ENCODE data around the gene ARL4D.

ARL4D gene

DNA sequence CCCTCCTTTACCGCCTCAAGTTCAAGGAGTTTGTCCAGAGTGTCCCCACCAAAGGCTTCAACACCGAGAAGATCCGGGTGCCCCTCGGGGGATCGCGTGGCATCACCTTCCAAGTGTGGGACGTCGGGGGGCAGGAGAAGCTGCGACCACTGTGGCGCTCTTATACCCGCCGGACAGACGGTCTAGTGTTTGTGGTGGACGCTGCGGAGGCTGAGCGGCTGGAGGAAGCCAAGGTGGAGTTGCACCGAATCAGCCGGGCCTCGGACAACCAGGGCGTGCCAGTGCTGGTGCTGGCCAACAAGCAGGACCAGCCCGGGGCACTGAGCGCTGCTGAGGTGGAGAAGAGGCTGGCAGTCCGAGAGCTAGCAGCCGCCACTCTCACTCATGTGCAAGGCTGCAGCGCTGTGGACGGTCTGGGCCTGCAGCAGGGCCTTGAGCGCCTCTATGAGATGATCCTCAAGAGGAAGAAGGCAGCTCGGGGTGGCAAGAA, 1.1 kb downstream of the ARL4D start:
- TF ChIP-seq, protein P1, sequence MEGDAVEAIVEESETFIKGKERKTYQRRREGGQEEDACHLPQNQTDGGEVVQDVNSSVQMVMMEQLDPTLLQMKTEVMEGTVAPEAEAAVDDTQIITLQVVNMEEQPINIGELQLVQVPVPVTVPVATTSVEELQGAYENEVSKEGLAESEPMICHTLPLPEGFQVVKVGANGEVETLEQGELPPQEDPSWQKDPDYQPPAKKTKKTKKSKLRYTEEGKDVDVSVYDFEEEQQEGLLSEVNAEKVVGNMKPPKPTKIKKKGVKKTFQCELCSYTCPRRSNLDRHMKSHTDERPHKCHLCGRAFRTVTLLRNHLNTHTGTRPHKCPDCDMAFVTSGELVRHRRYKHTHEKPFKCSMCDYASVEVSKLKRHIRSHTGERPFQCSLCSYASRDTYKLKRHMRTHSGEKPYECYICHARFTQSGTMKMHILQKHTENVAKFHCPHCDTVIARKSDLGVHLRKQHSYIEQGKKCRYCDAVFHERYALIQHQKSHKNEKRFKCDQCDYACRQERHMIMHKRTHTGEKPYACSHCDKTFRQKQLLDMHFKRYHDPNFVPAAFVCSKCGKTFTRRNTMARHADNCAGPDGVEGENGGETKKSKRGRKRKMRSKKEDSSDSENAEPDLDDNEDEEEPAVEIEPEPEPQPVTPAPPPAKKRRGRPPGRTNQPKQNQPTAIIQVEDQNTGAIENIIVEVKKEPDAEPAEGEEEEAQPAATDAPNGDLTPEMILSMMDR (conservative IDR thresholded peaks at IDR 0.05), result no peak
- no peak for TF ChIP-seq ZFX (IDR thresholded peaks at IDR 0.05)
- no peak overlapping the region for H3K27ac ChIP-seq

DNA sequence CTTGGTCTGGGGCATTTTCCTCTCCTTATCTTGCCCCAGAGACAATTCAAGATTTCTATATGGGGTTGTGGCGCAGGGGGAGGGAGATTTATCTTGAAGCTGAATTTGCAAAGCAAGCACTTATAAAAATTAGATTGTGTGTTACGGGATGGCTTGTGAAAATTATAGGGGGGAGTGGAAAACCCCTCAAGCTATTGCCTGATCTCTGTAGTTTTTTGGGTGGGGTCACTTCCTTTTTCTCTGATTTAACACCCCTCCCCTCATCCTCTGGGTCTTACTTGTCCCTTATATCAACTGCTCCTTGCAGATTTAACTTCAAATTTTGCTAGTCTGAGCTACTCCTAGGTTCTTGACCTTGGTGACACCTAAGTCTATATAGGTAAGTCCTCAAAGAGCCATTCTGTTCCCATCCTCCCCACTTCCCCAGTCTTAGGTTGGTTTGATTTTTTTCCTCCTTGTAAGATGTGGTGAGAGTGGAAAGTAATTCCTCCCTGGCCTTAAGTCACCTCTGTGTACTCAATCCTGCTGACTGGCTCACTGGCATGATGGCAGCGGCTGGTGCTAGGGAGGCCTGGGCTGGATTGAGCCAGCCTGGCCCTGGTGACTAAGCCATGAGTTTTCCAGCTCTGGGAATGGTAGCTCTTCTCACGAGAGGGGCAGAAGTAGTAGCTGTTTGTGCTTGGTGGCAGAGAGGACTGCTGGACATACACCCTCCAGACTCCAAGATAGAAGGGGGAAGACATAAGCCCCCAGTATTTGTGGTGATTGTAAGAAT, 2.3 kb downstream of the ARL4D start:
- H3K27ac ChIP-seq, result no peak overlapping the region
- no peak for TF ChIP-seq ZFX (IDR thresholded peaks at IDR 0.05)
- TF ChIP-seq, protein P1 (conservative IDR thresholded peaks at IDR 0.05), result no peak

DNA sequence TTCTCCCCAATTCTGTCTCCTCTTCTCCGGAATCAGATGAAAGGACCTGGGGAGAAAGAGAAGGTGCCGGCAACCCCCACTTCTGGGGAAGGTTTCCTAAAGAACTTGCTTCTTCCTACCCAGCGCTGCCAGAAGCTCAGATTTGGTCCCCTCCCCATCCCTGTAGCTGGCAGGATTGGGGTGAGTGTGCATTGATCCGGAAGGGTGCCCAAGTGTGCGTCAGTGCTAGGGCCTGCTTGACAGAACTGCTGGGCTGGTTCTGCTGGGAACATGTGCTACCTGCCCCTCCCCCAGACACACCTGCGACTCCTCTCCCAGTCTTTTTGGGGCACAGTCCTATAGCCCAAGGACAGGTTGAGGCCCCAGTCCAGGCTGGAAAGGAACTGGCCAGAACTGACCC, 3.3 kb downstream of the ARL4D start:
- H3K27ac ChIP-seq, result no peak overlapping the region
- TF ChIP-seq ZFX (IDR thresholded peaks at IDR 0.05), result no peak
- TF ChIP-seq, protein P1 (conservative IDR thresholded peaks at IDR 0.05), result no peak

DNA sequence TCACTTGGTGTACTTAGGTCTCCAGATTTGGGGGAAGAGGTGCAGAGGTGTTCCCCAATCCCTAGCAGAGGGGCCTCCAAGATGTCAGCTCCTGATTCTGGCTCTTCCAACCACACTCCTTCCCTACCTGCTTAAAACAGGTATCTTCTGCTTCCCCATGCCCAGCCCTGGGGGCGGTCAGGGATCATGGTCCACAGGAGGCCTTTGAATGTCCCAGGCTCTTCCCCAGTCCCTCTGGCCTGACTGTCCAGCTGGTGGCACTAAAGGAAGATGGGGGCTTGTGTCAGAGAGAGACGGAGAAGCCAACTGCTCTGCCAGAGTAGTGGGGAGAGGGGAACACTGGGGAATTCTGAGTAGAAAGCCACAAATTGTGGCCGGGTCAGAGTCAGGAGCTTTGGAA, 3.8 kb downstream of the ARL4D start:
- H3K27ac ChIP-seq, result no peak overlapping the region
- TF ChIP-seq ZFX (IDR thresholded peaks at IDR 0.05), result no peak
- TF ChIP-seq, protein P1 (conservative IDR thresholded peaks at IDR 0.05), result no peak

DNA sequence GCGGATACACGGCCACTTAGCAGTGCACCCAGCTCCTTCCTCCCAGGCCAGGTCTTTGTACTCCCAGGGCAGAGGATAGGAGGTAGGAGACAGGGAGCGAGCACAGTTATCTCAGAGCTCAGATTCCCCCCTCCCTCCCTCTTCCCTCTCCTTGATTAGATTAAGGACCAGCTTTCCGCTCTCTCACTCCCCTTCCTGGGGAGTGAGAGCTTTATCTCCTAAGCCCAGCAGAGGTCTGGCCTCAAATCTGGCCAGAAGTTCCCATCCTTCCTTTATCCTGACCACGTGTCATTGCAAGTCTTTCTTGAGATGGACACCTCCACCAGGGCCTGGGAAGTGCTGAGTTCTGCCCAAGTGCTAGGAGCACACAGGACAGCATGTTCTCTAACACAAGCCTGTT, 5.1 kb downstream of the ARL4D start:
- H3K27ac ChIP-seq, result no peak overlapping the region
- TF ChIP-seq ZFX (IDR thresholded peaks at IDR 0.05), result no peak
- TF ChIP-seq, protein P1 (conservative IDR thresholded peaks at IDR 0.05), result no peak

DNA sequence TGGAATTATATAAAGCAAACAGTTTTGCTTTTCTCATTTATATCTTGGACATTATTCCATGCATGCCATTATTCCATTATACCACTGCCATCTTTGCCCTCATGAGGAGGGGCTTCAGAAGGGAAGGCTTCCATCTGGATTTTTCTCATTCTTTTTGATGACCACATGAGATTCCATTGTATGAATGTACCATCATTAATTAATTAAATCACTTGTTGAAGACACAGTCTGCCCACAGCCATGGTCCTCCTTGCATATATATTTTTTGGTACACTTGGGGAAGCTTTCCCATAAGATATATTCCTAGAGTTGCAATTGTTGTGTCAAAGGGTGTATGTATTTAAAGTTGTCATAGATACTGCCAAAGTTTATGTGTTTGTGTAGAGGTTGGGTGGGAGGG, 7.1 kb downstream of the ARL4D start:
- no peak for TF ChIP-seq ZFX (IDR thresholded peaks at IDR 0.05)
- TF ChIP-seq, protein P1 (conservative IDR thresholded peaks at IDR 0.05), result no peak
- H3K27ac ChIP-seq, result no peak overlapping the region

DNA sequence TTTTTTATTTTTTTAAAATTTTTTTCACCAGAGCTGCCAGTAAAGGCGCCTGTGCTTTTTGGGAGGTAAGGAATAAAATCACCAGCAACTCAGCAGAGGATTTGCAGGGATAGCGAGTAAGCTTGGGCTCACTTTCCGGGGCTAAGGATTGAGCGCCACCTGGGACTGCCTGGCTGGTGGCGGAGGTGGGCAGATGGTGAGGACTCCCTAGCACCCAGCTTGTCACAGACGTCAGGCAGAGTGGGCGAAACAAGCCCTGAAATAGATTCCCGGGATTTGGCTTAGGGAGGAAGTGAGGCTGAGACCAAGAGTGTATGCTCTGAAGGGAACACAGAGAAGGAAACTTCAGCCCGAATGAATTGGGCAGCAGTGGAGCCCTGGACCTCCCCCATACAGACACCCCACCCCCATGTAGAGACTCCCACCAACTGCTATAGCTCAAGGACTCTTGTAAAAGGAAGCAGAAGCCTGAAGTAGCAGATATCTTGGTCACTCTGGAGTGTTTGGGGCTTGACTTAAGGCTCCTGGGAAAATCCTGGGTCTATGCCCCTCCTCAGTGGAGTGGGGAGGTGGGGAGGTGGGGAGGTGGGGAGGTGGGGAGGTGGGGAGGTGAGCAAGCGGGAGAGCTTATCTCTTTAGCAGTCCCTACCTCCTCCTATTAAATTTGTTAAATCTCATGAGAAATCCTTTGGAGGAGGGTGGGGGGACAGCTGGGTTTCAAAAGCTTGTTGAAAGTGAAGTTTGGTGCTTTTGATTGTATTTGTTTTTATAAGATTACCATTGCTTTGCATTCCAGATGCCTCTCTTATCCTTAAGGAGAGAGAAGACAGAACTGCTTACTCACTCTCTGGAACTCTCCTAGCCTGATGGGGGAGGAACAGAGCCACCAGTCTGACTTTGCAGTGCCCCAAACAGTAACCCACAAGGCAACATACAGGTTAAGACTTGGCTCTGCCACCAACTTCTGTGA, 8.2 kb downstream of the ARL4D start:
- no peak overlapping the region for H3K27ac ChIP-seq
- TF ChIP-seq, protein P1 (conservative IDR thresholded peaks at IDR 0.05), result no peak
- no peak for TF ChIP-seq ZFX (IDR thresholded peaks at IDR 0.05)

Measured in C4-2B (cell line).